ENCODE data around the gene HDAC4. TPM values are rescaled to one million over a fixed set of nuclear protein-coding genes. Genes with fewer than 3 reads are reported as not detected.

HDAC4 gene
- total RNA-seq, 1 experiment from 2014 or later = 5.5 TPM

DNA sequence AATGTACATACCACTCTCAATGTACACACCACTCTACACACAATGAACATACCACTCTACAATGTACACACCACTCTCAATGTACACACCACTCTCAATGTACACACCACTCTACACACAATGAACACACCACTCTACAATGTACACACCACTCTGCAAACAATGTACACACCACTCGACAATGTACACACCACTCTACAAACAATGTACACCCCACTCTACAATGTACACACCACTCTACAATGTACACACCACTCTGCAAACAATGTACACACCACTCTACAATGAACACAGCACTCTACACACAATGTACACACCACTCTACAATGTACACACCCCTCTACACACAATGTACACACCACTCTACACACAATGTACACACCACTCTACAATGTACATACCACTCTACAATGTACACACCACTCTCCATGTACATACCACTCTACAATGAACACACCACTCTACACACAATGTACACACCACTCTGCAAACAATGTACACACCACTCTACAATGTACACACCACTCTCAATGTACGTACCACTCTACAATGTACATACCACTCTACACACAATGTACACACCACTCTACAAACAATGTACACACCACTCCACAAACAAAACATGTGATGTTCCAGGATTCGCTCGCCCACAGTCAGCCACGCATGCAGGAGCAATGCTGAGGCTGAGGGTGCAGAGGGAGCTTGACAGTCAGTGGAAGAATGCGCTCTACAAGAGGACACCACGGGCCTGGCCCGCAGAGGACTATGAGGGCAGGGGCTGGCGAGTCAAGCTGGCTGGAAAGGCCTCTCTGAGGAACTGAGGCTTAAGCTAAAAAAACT is 118.2 kb downstream of the HDAC4 start:
- no peak for DNase-seq (ENCODE audit: low read depth)

- DNase-seq (ENCODE audit: low read depth) = peak; percentile 80
These were observed 120.4 kb downstream of the HDAC4 start for GRCh38 chr2:239280296-239281017.

DNA sequence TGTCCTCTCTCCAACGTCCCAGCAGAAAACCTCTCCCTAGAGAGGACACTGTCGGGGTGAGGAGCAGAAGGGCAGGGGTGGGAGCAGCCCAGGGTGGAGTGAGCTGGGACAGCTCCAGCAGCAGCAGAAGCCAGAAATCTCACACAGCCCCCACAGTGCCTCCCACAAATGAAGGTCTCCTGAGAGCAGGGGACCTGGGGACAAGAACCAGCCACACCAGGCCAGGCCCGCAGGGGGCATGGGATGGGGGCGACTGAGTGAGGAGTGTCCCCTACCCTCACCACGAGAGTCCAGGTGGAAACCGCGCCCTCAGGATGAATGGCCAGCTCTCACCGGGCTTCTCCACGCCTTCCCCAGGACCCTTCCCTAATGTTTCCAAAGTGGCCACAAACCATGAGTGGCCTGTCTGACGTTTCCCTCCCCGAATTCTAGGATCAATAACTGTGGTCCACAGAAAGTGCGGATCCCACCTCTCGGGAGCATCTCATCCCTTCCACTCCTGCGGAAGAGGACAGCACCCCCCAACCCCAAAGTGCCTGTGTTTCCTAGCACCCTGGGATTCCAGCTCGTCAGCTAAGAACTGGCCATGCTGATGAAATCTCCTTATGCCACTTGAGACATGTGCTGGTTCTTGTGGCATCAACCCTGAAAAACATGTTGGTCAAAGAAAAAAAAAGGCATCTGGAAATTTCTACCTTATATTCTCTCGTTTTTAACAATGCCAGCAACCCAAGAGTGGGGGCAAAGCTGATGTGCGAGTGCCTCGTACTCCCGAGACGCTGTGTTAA is 121.1 kb downstream of the HDAC4 start:
- DNase-seq (ENCODE audit: low read depth) = no peak

- DNase-seq (ENCODE audit: low read depth) = peak; percentile 42
These were observed 121.9 kb downstream of the HDAC4 start for GRCh38 chr2:239278941-239279365.

- no peak for DNase-seq (ENCODE audit: low read depth)
These were observed 122.5 kb downstream of the HDAC4 start for GRCh38 chr2:239278361-239278760.

- no peak for DNase-seq (ENCODE audit: low read depth)
These were observed 123.3 kb downstream of the HDAC4 start for GRCh38 chr2:239277401-239278085.

DNA sequence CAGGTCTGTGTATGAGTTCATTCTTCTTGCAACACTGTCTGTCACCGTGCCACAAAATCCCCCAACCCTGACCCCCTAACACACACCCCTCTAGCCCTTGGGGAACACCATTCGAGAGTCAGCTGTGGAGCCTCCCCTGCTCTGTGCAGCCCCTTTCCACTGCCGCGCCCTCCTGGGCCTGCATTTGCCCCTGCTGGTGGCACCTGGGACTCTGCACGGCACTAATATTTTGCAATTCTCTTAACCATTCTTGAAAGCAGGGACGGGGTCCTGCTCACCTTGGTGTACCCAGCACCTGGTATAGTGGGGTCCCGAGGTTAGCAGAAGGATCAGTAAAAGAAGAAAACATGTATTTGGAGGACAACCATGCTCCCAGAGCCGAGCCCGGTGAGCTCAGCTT is 124.0 kb downstream of the HDAC4 start:
- no peak for DNase-seq (ENCODE audit: low read depth)

- DNase-seq (ENCODE audit: low read depth) = peak; percentile 48
These were observed 124.7 kb downstream of the HDAC4 start for GRCh38 chr2:239275847-239276831.

- peak; percentile 91 for DNase-seq (ENCODE audit: low read depth)
These were observed 125.7 kb downstream of the HDAC4 start for GRCh38 chr2:239275044-239275685.

DNA sequence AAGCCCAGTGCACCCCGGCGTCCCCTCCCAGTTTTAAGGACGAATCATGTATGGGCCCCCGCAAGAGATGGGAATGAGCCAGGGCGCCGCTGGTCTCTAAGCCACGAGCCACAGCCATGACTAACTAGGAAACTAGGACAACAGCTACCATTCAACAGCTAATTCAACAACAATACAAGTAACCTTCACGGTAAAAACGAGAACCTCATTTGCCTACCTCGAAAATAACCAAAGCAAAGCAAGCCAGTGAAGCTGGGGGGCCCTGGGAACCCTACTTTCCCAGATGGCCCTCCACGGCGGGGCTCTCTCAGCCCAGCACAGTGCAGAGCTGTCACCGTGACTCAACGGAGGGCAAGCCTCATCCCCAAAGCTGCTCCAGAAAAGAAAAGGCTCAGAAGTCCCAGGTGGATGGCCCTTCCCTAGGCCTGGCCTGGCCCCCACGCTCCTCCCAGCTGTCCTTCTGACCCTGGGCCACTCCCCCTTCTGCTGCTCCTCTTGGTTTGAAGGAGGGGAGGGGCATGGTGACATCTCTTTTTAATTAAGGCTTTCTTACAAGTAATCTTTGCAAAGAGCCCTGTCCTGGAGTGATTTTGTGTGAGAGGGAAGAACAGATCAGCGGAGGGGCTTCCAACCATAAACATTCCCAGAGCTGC is 126.3 kb downstream of the HDAC4 start:
- peak; percentile 79 for DNase-seq (ENCODE audit: low read depth)

DNA sequence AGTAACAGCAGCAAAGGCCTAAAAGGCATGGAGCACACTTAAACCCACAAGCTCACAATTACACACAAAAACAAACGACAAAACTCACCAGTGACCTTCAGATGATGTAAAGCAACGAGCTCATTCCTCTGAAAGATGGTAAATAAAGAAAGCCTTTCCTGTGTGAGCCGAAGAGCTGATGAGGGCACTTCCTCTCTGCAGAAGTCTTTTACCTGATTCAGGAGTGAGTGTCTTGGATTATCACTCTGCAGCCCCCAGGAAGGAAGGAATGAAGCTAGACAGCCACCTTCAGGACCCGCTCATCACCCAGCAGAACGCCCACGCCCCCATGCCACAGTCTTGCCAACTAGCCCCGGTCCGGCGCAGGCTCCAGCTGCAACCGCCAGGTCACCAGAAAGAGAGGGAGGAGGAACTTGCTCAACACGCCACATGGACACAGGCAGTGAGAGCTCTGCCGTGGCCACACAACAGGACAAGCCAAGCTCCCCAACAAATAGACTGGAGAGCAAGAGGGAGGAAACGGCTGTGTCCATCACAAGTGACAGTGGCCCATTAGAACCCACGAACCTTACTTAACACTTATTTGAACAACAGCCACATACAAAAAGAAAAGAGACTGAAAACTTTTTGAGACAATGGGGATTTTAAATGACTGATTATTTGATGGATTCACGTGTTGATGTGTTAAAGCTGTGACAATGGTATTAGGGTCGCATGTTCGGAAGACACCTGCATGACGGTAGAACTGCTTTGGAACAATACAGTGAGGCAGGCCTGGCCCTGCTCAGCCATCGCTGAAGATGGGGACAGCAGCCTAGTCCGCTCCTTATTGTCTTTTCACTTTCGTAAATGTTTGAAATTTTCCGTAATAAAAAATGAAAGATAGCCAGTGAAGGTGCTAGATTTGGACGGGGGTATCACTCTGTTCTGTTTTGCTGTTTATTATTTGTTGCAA is 127.3 kb downstream of the HDAC4 start:
- no peak for DNase-seq (ENCODE audit: low read depth)

DNA sequence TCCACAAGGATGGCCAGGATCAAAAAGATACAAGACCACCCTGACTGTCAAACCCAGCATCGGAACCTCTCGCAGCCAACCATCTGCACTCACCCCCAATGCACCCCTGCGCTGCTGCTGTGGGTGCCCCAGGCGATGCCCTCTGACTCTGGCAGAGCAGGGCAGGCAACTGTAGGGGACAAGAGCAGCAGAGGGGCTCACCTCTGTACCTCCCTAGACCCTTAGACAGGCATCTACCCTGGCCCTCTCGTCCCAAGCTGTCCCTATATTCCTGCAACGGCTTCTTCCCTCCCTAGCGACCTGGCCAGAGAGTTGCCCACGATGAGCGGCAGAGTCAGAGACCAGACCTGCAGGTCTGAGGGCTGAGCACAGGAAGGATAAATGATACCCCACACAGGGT is 128.2 kb downstream of the HDAC4 start:
- no peak for DNase-seq (ENCODE audit: low read depth)

DNA sequence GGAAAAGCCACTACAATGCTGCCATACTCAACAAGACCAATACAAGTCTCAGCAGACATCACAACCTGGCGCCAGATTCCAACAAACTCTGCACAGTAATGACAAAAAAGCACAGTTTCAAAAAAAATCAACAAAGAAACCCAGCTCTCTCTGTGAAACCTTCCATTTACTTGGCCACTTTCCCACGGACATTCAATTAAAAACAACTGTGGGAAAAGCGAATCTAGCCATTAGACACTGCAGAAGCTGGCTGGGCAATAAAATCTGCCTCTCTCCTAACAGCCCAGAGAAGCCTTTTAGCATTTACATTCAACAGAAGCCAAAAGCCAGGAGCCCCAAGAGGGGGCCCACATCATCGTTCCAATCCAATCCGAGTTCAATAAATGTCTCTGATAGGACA is 128.9 kb downstream of the HDAC4 start:
- no peak for DNase-seq (ENCODE audit: low read depth)

GRCh38 chr2:239271471-239271870 is 129.3 kb downstream of the HDAC4 start:
- DNase-seq (ENCODE audit: low read depth) = no peak

- DNase-seq (ENCODE audit: low read depth) = no peak
These were observed 130.9 kb downstream of the HDAC4 start for GRCh38 chr2:239269916-239270315.

DNA sequence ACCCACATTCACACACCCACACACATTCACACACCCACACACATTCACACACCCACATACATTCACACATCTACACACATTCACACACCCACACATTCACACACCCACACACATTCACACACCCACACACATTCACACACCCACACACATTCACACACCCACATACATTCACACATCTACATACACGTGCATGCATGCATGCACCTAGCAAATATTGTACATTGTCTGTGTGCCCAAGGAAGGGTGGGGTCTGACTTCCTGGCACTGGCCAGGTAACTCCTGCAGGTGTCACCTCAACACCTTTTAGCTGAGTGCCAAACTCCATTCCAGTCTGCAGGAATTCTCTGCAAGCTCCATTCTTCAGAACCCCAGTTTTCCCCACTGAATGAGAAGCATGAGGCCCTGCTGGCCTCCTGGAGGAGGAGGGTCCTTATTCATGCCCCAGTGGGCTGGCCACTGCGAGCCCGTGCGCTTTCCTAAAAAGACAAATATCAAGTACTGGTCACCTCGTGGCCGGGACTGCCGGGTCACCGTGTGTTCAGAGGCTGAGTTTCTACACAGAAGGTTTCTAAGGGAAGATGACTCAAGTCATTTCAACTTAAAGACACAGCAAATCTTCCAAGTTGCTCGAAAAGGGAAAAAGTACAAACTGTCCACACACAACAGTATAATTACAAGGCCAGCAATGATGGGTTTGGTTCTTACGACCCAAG is 131.5 kb downstream of the HDAC4 start:
- DNase-seq (ENCODE audit: low read depth) = no peak

GRCh38 chr2:239268549-239268948 is 132.3 kb downstream of the HDAC4 start:
- no peak for DNase-seq (ENCODE audit: low read depth)

DNA sequence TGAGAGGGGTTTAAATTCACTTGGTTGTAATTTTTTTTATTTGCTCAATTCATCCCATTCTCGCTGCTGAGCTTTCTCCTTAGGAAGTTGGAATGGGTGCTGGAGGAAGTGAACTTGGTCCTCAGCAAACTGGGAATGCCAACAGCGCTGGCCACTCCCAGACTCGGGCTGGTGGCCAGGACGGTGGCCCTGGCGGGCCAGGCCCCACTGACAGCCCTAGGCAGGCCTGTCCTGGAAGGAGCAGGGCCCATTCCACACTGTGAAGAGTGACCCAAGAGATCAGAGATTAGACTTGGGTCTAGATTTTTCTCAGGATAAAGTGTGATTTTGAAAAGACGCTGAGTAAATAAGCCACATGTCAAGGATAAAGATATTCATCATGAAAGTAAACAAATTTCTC is 132.7 kb downstream of the HDAC4 start:
- DNase-seq (ENCODE audit: low read depth) = no peak

Measured in Daoy (cell line).